A549 treated with Hydrocortisone at 1 μM for 4 hours (cell line): ENCODE data around the gene RRP36. TPM values are rescaled to one million over a fixed set of nuclear protein-coding genes. Genes with fewer than 3 reads are reported as not detected.

Experiments
- total RNA-seq: library from RNA; stranded (reverse); fragments of 200-300 nt; extraction: Qiagen RNA extraction; gene quantifications from 5 replicates; pipeline ENCODE4 v1.2.3, GENCODE V29; 2022

RRP36 gene, protein sequence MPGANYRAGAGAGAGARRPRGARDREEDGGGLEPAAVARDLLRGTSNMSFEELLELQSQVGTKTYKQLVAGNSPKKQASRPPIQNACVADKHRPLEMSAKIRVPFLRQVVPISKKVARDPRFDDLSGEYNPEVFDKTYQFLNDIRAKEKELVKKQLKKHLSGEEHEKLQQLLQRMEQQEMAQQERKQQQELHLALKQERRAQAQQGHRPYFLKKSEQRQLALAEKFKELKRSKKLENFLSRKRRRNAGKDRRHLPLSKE
- total RNA-seq: 65.6 to 79.1 TPM (median 68.6 TPM) in 5 replicates

DNA sequence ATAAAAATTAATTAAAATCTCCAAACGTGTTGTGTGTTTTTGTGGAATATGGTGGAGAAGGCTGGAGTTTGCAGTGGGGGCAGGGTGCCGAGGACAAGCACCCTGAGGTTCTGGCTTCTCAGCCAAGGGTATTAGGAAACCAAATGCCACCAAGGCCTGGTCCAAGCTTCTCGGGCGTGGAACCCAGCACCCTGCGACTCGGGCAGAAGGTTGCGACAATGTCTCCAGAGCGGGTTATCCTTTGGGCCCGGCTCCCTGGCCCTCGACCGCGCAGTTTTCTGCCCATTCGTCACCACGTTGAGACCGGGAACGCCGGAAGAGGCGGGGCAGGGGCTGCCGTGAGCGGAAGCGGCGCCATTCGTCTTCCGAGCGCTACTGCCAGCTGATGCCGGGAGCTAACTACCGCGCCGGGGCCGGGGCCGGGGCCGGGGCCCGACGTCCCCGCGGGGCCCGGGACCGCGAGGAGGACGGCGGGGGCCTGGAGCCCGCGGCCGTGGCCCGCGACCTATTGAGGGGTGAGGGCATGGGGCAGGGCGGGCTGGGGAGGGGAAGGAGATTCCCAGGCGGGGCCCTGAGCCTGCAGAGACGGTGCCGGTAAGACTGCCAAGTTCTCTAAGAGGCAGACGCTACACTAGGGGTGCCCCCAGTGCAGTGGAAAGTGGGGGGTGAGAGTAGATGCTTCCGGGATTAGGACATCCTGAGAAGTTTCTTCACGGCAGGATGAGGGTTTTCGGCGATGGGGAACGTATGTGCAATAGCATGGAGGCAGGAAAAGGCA lies at the start of gene RRP36:
Gene RRP36 (plus strand): TSS at position 354 of the 778 bp plus-strand sequence. CDS start 32 bp downstream, at position 386.

DNA sequence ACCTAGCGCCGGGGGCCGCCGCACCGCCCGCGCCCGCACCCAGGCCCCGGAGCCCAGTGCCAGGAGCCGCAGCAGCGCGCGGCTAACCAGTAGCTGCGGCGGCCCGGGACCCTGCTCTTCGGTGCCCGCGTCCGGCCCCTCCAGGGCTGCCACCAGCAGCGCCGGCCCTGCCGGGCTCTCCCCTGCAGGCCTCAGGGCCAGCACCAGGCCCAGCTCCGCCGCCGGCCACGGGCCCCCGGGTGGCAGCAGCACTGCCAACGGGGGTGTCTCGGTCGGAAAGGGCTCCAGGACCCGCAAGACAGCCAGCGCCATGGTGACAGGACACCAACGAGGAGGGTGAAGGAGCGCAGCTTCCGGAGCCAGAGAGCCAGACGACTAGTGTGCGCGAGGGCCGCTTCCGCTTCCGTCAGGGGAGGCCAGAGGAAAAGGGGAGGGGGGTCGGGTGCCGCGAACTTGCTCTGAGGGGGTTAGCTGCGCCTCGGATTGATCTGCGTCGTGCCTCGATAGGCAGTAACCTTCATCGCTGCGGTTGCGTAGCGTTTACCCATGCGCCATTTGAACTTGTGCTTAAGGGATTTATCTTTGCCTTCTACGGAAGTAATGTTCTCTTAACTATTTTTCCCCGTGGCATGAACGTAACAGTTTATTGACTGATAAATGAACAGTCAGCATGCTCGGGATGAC lies 42.4 kb upstream of the RRP36 start, which contains the start of gene PEX6:
Gene PEX6 (minus strand): TSS at position 343 of the 684 bp plus-strand sequence. CDS start 31 bp downstream, at position 312.

DNA sequence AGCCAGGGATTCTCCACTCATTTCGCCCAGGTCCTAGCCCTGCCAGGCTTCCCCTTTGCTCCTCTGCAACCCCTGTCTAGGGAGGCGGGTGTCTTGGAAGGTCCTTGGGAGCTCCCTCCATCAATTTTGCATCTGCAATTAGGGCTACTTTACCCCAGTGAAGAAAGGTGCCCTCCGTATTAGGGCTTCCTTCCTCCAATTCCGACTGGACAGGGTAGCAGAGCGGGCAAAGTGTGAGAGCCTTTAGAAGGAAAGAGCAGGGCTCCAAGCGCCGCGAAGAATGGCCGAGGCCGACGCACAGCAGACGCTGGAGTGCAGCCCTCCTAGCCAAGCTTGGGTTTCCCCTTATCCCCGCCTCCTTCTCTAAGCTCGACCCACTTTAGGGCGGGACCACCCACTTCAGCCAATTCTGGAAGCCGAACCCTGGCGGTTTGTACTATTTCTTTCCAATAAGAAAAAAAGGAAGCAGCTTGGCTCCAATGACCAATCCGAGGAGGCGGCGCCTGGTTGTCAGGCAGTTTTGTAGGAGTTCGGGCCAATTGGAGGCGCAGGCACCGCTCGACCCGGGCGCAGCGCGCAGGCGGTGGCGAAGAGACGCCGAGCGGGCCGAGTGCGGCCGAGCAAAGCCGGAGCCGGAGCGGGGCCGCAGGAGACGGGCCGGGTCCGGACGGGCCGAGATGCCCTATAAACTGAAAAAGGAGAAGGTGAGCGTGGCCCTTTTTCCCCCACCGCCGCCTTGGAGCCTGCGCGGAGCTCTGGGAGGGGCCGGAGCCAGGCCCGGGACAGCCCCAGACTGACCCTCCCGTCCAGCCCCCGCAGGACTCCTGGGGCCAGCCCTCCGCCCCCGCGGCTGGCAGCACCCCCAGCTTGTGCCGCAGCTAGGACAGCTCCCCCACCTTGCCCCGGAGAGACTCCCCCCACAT lies 37.2 kb upstream of the RRP36 start, which contains the start of gene PPP2R5D:
Gene PPP2R5D (plus strand): TSS at position 570 of the 923 bp plus-strand sequence. CDS start 108 bp downstream, at position 678.

DNA sequence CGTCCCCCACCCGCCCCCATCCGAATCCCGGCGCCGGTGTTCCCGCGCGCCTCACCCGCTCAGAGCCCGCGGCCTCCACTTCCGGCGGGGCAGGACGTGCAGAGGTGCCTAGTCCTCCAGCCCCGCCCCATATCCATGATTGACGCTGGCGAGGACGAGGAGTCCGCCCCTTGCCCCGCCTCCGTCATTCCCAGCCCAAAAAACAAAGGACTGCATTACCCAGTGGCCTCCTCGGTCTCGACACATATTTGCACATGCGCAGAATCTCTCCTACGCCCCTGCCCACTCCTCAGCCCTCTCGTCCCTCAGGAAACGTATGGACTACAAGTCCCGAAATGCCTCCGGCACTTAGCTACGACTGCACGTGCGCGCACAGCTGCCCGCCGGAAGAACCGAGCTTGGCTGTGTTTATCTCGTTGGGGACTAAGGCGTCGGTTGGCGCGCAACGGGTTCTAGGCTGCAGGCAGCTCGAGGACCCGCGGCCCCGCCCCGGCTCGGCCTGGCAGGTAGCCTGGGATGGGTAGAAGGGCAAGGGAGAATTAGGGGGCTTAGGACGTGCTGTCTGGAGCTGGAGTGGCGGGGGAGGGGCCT lies 7.5 kb upstream of the RRP36 start, which contains the start of the genes KLHDC3 and MEA1:
Gene KLHDC3 (plus strand): TSS at position 407 of the 591 bp plus-strand sequence. CDS start 2,944 bp downstream, outside the sequence.
Gene MEA1 (minus strand): TSS at position 104 of the 591 bp plus-strand sequence. CDS start 133 bp downstream, outside the sequence.

DNA sequence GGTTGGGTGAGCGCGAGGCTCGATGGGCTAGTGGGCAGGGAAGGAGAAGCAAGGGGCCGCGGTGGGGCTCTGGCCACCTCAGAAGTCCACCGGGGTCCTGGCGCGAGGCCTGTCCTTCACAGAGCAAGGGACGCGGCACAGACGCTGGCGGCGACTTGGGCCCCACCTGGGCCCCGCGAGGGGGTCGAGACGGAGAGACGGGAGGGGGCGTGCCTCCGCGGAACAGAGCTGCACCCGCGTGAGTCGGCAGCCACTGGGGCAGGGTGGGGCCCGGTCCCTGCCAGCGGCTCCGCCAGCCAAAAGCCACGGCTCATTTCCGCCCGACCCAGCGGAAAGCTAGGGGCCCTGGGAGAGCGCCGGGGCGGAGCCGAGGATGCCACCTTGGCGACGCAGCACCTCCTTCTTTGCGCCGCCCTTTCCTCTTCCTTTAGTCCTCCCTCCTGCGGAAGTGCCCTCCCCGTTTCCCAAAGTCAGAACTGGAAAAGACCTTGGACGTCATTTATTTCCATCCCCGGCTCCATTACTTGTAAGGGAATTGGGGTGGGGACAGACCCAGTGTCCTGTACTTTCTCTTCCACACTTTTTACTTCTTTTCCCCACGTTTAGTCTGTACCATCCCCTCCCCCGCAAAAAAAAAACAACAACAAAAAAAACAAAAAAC lies 32.3 kb downstream of the RRP36 start, which contains the start of gene CUL7:
Gene CUL7 (minus strand): TSS at position 307 of the 661 bp plus-strand sequence. CDS start 1,063 bp downstream, outside the sequence.

DNA sequence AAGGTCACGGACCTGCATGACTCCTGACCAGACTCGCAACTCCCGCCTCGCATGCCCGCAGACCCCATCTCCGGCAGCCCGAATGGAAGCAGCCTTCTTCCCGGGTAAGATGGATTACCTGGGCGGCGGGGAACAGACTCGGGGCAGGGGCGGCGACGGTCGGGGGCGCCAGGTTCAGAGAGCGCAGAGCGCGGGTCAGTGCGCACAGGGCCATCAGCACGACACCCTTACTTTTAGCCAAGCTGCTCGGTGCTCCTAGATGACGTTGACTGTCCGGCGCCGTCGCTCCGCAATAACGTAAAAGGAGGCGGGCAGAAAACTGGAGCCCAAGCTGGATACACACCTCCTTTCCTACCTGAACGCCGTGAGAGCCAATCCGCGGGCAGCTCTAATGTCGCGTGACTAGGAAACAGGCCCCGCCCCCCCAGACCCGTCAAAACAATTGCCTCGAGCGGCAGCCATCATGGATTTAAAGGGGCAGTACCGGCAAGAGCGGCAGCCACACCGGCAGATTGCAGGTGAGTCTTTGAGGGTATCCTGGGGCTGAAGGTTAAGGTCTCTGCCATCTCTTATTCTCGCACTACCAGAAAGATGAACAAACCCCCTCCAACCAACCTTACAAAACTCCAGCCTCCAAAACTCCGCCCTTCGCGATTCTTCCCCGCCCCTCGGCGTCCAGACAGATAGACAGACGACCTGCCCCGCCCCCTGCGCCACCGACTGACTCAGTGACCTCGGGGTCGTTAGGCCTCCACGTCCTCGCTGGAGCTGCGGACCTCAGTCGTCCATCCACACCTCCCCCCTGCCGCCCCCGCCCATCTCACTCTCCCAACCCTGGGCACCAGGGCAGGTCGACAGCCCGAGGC lies 38.0 kb downstream of the RRP36 start, which contains the start of the genes KLC4 and MRPL2:
Gene KLC4 (plus strand): TSS at position 464 of the 866 bp plus-strand sequence. CDS start 1,705 bp downstream, outside the sequence.
Gene MRPL2 (minus strand): TSS at position 267 of the 866 bp plus-strand sequence. CDS start 53 bp downstream, at position 214.

DNA sequence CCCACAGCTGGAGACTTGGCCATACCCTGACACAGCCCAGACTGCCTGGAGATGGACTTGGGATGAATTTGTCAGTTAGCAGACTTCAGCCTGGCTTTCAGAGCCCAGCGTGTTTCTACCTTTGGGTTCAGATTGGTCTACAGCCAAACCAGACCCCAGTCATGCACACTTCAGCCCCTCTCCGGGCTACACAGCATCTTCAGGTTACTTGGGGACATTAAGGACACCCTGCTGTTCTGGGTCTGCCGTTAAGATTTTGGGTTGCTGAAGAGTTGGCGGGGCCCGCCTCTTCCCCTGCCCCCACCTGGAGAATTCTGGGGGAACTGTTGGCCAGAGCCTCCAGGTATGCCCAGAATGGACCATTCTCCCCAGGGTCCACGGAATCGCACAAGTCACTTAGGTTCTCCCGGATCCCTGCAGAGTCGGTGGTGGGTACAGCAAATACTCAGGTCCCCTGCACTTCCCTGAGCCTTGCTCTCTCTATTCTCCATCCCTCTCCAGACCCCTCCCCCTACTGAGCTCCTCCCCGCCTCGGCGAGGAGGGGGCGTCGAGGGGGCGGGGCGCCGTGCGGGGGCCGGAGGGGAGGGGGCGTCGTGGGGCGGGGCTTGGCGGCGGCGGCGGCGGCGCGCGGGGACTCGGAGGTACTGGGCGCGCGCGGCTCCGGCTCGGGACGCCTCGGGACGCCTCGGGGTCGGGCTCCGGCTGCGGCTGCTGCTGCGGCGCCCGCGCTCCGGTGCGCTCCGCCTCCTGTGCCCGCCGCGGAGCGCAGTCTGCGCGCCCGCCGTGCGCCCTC lies 54.4 kb downstream of the RRP36 start, which contains the start of gene PTK7:
Gene PTK7 (plus strand): TSS at position 645 of the 794 bp plus-strand sequence. CDS start 175 bp downstream, outside the sequence.

Other genes with a start within 250 kb of the RRP36 start
- gene BICRAL, start 239.6 kb upstream of the RRP36 start, total RNA-seq: 2.2 to 3.5 TPM (median 3.1 TPM) in 5 replicates
- 61.3 to 99.1 TPM (median 63.8 TPM) in 5 replicates for gene RPL7L1, start 142.0 kb upstream of the RRP36 start, total RNA-seq
- gene PTCRA, start 105.6 kb upstream of the RRP36 start, total RNA-seq: not detected in 5 replicates
- gene CNPY3, start 92.1 kb upstream of the RRP36 start, total RNA-seq: 36.4 to 43.0 TPM (median 40.4 TPM) in 5 replicates
- gene GNMT, start 60.9 kb upstream of the RRP36 start, total RNA-seq: 0.13 to 0.31 TPM (median 0.21 TPM) in 3 of 5 replicates, not detected in the others
- gene PEX6, start 42.4 kb upstream of the RRP36 start, total RNA-seq: 7.8 to 9.7 TPM (median 9.0 TPM) in 5 replicates
- 23.1 to 33.3 TPM (median 25.7 TPM) in 5 replicates for gene PPP2R5D, start 37.1 kb upstream of the RRP36 start, total RNA-seq
- gene MEA1, start 7.7 kb upstream of the RRP36 start, total RNA-seq: 87.9 to 98.7 TPM (median 90.9 TPM) in 5 replicates
- gene KLHDC3, start 7.4 kb upstream of the RRP36 start, total RNA-seq: 27.1 to 27.9 TPM (median 27.6 TPM) in 5 replicates
- 6.5 to 8.8 TPM (median 7.8 TPM) in 5 replicates for gene CUL7, start 32.2 kb downstream of the RRP36 start, total RNA-seq
- gene MRPL2, start 37.8 kb downstream of the RRP36 start, total RNA-seq: 52.9 to 63.2 TPM (median 55.8 TPM) in 5 replicates
- gene KLC4, start 38.0 kb downstream of the RRP36 start, total RNA-seq: 6.3 to 8.2 TPM (median 6.7 TPM) in 5 replicates
- 3.9 to 5.1 TPM (median 4.6 TPM) in 5 replicates for gene PTK7, start 54.7 kb downstream of the RRP36 start, total RNA-seq
- gene SRF, start 149.6 kb downstream of the RRP36 start, total RNA-seq: 13.9 to 17.0 TPM (median 15.7 TPM) in 5 replicates
- 7.7 to 9.5 TPM (median 8.8 TPM) in 5 replicates for gene CUL9, start 160.6 kb downstream of the RRP36 start, total RNA-seq
- 64.3 to 99.4 TPM (median 97.9 TPM) in 5 replicates for gene DNPH1, start 207.9 kb downstream of the RRP36 start, total RNA-seq
- gene TTBK1, start 221.9 kb downstream of the RRP36 start, total RNA-seq: 0.05 to 0.07 TPM (median 0.06 TPM) in 5 replicates